Stimulated activated effector memory CD8-positive, alpha-beta T cell treated with anti-CD3 and anti-CD28 coated beads, Interleukin-12 subunit alpha, Interleukin-12 subunit beta, amount 100 ng/mL, for 72 hours (primary cell): Measurements from ENCODE around the gene PTOV1.

Experiments
- ATAC-seq: fragments of 150-1000 bp; cut with Tn5 transposase; 2 replicates; pipeline ENCODE4 v1.10.0; 2021
- DNase-seq, 2 donors: peaks; one replicate each; pipeline ENCODE4 v3.0.0; 2021 to 2022; ENCODE audit warnings: low spot score in 2 of 2
- H3K27ac Mint-ChIP-seq: one replicate; pipeline ENCODE4 v1.8.0; 2022; ENCODE audit warnings: mild to moderate bottlenecking, mixed read lengths
- H3K36me3 Mint-ChIP-seq: one replicate; pipeline ENCODE4 v1.8.0; 2022; ENCODE audit warnings: mild to moderate bottlenecking, mixed read lengths
- H3K4me1 Mint-ChIP-seq: one replicate; pipeline ENCODE4 v1.8.0; 2022; ENCODE audit warnings: mixed read lengths
- H3K4me3 Mint-ChIP-seq: one replicate; pipeline ENCODE4 v1.8.0; 2022; ENCODE audit warnings: mild to moderate bottlenecking, mixed read lengths
- H3K9me3 Mint-ChIP-seq: one replicate; pipeline ENCODE4 v1.8.0; 2022; ENCODE audit warnings: mixed read lengths

PTOV1 gene

DNA sequence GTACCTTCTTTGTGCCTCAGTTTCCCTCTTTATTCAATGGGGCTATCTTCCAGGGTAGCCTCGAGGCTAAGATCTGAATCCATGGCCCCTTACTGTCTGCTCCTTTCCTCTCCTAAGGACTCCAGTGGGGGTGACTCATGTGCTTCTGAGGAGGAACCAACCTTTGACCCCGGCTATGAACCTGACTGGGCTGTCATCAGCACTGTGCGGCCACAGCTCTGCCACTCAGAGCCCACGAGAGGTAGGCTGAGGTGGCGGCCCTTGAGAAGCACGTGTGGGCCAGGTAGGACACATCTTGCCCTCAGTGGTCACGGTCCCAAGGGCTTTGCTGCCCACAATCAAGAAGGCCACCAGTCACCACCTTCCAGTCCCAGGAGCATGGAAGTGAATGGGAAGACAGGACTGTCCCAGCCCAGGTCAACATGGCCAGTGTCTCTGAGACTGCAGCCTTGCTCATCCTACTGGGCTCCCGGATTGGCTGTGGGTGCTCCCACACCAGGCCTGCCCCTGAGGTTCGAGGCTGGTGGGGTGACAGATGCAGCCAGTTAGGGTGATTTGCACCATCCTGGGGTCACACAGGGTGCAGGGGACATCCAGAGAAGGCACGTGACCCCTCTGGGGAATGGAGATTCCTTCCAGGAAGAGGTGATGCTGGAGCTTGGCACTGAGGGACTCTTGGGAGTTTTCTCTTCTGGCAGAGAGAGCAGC lies 29.4 kb downstream of the PTOV1 start:
- no peak for DNase-seq
- Mint-ChIP-seq H3K36me3 (no peaks in the 10 kb centered on the region), H3K4me1 (peaks cover 50% of the 10 kb centered on the region), H3K9me3 (no peaks in the 10 kb centered on the region), H3K4me3 (no peak overlapping the region), H3K27ac (peak overlapping the region; percentile 87)
- ATAC-seq, result no peak

- H3K4me1 Mint-ChIP-seq, result peaks cover 43% of the 10 kb centered on the region
- no peaks in the 10 kb centered on the region for H3K9me3 Mint-ChIP-seq
- peak overlapping the region; percentile 87 for H3K27ac Mint-ChIP-seq
- no peaks in the 10 kb centered on the region for H3K36me3 Mint-ChIP-seq
- DNase-seq (no peak), ATAC-seq (no peak)
- no peak overlapping the region for H3K4me3 Mint-ChIP-seq
Observed at GRCh38 chr19:49881186-49881585, 30.2 kb downstream of the PTOV1 start.

DNA sequence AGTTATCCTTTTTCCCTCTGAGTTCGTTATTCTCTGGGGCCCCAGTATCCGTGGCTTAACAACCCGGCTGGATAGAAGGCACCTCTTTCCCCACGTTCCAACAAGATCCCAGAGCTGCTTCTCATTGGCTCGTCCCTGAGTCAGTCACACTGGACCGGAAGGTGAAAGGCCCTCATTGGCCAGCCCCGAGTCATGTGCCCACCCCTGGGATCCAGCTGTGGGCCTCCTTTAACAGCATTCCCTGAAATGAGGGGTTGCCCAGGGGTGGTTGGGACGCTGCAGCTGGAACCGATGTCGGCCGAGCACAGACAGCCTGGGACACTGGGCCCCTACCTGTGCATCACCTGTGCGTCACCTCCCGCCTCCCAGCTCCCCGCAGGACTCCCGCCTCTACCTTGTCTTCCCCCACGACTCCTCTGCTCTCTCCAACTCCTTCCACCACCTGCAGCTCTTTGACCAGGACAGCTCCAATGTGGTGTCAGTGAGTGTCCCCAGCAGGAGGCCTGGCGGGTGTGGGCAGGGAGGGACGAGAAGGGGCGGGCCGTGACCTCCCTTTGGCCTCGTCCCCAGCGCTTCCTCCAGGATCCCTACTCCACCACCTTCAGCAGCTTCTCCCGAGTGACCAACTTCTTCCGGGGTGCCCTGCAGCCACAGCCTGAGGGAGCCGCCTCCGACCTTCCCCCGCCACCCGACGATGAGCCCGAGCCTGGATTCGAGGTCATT lies 30.9 kb downstream of the PTOV1 start:
- Mint-ChIP-seq H3K4me1 (peaks cover 43% of the 10 kb centered on the region), H3K27ac (peak overlapping the region; percentile 87), H3K9me3 (no peaks in the 10 kb centered on the region), H3K4me3 (no peak overlapping the region), H3K36me3 (no peaks in the 10 kb centered on the region)
- DNase-seq, result no peak
- ATAC-seq, result no peak

GRCh38 chr19:49882643-49883042 lies 31.7 kb downstream of the PTOV1 start:
- ATAC-seq (no peak), DNase-seq (no peak)
- Mint-ChIP-seq H3K27ac (peak overlapping the region; percentile 87), H3K9me3 (no peaks in the 10 kb centered on the region), H3K4me3 (no peak overlapping the region), H3K36me3 (no peaks in the 10 kb centered on the region), H3K4me1 (peaks cover 43% of the 10 kb centered on the region)

DNA sequence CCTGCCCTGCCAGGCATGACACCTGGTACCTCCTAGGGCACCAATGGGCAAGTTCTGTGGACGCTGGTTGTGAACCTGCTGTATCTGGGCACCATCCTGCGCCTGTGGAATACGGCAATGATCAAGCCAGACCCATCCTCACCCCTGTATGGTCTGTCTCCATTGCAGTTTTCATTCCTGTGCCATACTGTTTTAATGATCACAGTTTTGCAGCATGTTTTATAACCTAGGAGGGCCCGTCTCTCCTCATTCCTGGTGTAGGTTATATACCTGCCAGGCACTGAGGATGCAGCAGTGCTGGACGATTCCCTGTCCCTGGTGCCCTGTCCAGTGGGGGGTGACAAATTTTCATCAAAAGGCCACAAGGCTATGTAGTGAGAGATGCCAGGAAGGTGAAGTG lies 32.1 kb downstream of the PTOV1 start:
- ATAC-seq, result no peak
- Mint-ChIP-seq H3K4me1 (peaks cover 39% of the 10 kb centered on the region), H3K27ac (no peak overlapping the region), H3K36me3 (no peaks in the 10 kb centered on the region), H3K9me3 (no peaks in the 10 kb centered on the region), H3K4me3 (no peak overlapping the region)
- no peak for DNase-seq

GRCh38 chr19:49884109-49884508 lies 33.1 kb downstream of the PTOV1 start:
- no peaks in the 10 kb centered on the region for H3K9me3 Mint-ChIP-seq
- H3K4me3 Mint-ChIP-seq, result no peak overlapping the region
- peaks cover 37% of the 10 kb centered on the region for H3K4me1 Mint-ChIP-seq
- ATAC-seq, result no peak
- H3K36me3 Mint-ChIP-seq, result no peaks in the 10 kb centered on the region
- no peak overlapping the region for H3K27ac Mint-ChIP-seq
- DNase-seq, result no peak

GRCh38 chr19:49884760-49885159 lies 33.8 kb downstream of the PTOV1 start:
- ATAC-seq (no peak), DNase-seq (no peak)
- H3K27ac Mint-ChIP-seq, result no peak overlapping the region
- no peak overlapping the region for H3K4me3 Mint-ChIP-seq
- no peaks in the 10 kb centered on the region for H3K9me3 Mint-ChIP-seq
- H3K36me3 Mint-ChIP-seq, result no peaks in the 10 kb centered on the region
- H3K4me1 Mint-ChIP-seq, result peaks cover 39% of the 10 kb centered on the region

DNA sequence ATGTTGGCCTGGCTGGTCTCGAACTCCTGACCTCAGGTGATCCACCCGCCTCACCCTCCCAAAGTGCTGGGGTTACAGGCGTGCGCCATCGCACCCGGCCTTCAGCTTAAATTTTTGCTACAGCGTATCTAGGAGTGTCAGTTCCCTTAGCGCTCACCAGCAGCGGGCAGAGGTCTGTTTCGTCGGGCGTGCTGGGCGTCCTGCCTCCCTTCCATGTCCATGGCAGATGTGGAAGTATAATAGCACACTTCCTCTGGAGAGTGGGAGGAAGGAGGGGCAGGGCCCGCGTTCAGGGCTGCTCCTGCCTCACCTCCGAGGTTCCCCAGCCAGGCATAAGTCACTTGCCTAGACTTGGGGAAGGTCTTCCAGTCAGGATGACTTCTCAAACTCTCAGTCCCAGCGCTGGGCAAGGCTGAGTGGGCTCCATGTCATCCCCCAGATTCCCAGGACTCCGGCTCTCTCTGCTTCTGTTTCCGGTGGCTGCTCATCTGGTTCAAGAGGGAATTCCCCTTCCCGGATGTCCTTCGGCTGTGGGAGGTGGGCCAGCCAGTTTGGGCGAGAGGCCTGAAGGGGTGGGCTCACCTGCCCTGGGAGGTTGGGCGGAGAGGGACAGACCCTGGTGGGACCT lies 36.2 kb downstream of the PTOV1 start:
- Mint-ChIP-seq H3K36me3 (no peaks in the 10 kb centered on the region), H3K9me3 (no peaks in the 10 kb centered on the region), H3K4me1 (peaks cover 44% of the 10 kb centered on the region), H3K4me3 (peak overlapping the region; percentile 92), H3K27ac (peak overlapping the region; percentile 50)
- ATAC-seq (no peak), DNase-seq (no peak)

DNA sequence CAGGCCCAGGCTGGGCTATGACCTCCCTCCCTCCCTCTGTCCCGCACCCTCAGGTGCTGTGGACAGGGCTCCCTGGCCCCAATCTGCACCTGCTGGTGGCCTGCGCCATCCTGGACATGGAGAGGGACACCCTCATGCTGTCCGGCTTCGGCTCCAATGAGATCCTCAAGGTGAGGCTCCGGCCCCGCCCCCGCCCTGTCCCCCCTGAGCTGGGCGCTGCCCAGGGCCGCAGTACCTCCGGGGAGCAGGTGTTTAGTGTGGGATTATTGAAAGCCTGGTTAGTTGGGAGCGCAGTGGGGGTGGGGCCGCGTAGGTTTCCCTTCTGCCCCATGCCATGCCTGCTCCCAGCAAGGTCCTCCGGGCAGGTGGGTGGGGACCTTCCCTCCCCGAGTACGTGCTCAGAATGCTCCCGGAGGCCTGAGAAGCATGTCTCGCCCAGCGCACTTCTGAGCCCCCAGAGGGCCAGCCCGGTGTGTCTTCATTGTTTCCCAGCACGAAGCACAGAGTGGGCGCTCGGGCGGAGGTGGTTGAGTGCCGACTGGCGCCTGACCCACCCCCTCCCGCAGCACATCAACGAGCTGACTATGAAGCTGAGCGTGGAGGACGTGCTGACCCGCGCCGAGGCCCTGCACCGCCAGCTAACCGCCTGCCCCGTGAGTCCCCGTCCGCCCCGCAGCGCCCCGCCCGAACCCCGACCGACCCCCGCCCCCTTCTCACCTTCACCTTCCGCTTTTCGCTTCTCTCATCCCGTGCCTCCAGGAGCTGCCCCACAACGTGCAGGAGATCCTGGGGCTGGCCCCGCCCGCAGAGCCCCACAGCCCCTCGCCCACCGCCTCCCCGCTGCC lies 36.9 kb downstream of the PTOV1 start:
- Mint-ChIP-seq H3K36me3 (no peaks in the 10 kb centered on the region), H3K4me3 (peak overlapping the region; percentile 92)
- peak; percentile 2 for ATAC-seq

DNA sequence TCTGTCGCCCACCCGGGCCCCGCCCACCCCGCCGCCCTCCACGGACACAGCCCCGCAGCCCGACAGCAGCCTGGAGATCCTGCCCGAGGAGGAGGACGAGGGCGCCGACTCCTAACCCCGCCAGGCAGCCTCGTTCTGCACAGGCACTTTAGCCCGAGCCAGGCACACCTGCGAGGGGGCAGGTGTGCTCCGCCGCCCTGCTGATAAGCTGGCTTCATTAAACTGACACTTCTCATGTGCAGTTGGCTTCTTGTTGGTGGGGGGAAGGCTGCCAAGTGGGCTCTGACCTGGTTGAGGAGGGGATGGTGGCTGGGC lies 37.5 kb downstream of the PTOV1 start:
- H3K27ac Mint-ChIP-seq, result peak overlapping the region; percentile 67
- DNase-seq (no peak), ATAC-seq (no peak)
- H3K4me3 Mint-ChIP-seq, result peak overlapping the region; percentile 92
- H3K36me3 Mint-ChIP-seq, result no peaks in the 10 kb centered on the region
- no peaks in the 10 kb centered on the region for H3K9me3 Mint-ChIP-seq
- peaks cover 50% of the 10 kb centered on the region for H3K4me1 Mint-ChIP-seq

More for the DNA sequence above, 36.9 kb downstream of the PTOV1 start:
- Mint-ChIP-seq H3K4me1 (peaks cover 49% of the 10 kb centered on the region), H3K27ac (peak overlapping the region; percentile 67), H3K9me3 (no peaks in the 10 kb centered on the region)
- DNase-seq, result no peak

DNA sequence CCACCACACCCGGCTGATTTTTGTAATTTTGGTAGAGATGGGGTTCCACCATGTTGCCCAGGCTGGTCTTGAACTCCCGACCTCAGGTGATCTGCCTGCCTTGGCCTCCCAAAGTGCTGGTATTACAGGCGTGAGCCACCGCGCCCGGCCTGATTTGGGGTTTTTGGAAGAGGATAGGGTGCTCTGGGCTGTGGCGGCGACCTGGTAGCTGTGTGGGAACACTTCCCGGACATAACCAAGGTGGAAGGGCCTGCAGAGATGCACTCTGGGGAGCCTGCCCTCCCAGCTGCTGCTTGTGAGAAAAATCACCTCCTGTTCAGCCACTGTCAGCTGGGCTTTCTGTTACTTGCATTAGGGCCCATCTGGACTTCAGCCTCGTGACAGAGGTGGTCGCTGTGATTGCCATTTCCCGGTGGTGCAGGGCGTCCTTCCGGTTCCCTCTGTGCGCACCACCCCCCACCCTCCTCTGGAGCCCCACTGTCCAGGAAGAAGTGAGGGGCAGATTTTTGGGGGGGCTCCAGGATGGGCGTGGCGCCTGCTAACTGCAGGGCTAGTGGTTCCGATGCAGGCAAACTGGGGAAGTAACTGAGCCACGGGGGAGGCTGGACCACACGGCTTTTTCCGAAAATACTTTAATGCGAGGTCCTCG lies 38.2 kb downstream of the PTOV1 start:
- Mint-ChIP-seq H3K27ac (peak overlapping the region; percentile 67), H3K9me3 (no peaks in the 10 kb centered on the region), H3K4me3 (peak overlapping the region; percentile 92), H3K36me3 (no peaks in the 10 kb centered on the region), H3K4me1 (peaks cover 54% of the 10 kb centered on the region)
- ATAC-seq (no peak), DNase-seq (no peak)

- peaks cover 61% of the 10 kb centered on the region for H3K4me1 Mint-ChIP-seq
- H3K27ac Mint-ChIP-seq, result peak overlapping the region; percentile 67
- ATAC-seq, result peak; percentile 54
- no peaks in the 10 kb centered on the region for H3K9me3 Mint-ChIP-seq
- H3K36me3 Mint-ChIP-seq, result no peaks in the 10 kb centered on the region
- peak in 1 of 2 donors; percentile 65 for DNase-seq
- H3K4me3 Mint-ChIP-seq, result peak overlapping the region; percentile 92
Observed at GRCh38 chr19:49889687-49890348, 38.9 kb downstream of the PTOV1 start.

DNA sequence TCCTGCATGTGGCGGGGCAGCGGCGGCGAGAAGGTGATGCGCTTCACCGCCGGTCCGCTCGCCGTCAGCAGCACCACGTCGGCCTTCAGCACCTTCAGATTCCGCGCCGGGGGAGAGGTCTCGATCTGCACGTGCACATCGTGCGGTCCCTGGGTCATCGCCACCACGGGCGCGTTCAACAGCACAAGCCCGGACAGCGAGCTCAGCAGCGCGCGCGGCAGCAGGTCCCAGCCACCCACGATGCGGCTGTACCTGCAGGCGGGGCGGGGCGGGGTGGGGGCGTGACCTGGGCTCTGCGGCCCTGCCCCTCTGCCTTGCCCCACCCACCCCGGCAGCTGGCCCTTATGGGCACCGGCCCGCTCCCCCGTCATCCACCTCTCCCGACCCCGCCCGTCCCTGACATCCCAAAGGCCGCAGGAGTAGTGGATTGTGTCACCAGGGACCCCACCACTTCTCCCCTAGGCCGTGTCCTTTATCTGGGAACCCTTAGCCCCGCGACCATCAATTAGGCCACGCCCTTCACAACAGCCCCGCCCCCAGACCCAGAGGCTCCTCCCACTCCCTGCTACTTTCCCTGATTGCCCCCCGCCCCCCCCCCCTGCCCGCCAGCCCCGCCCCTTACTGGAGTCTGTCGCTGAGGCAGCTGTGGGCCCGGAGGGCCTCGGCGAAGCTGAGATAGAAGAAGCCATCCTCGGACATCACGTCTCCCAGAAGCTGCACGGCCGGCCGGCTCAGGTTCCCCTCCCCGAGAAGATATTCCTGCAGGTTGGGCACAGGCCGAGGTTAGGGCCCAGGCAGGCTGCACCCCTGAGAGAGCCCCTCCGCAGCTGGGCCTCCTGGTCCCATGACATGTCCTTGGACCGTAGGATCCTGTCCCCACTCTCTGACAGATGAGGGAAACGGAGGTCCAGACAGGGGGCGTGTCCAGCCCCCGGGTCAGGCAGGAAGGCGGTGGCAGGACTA lies 39.7 kb downstream of the PTOV1 start:
- Mint-ChIP-seq H3K9me3 (no peaks in the 10 kb centered on the region), H3K4me3 (peak overlapping the region; percentile 92), H3K27ac (peak overlapping the region; percentile 99), H3K36me3 (no peaks in the 10 kb centered on the region), H3K4me1 (peaks cover 69% of the 10 kb centered on the region)
- ATAC-seq (peak; percentile 58), DNase-seq (peak in 1 of 2 donors; percentile 84)
